Endodermal cell (in vitro differentiated cells): ENCODE data around the gene GCK. TPM values are rescaled to one million over a fixed set of nuclear protein-coding genes. Genes with fewer than 3 reads are reported as not detected.

Experiments used
- DNase-seq: peaks from one replicate; pipeline ENCODE4 v3.0.0-alpha.2; 2017
- H3K27ac ChIP-seq: 2 replicates; pipeline ENCODE4 v1.5.1; 2013; ENCODE audit warnings: mild to moderate bottlenecking, low read depth, low read length, moderate library complexity
- H3K27me3 ChIP-seq: 2 replicates; pipeline ENCODE4 v1.6.1; 2013; ENCODE audit warnings: mild to moderate bottlenecking, low read length, moderate library complexity; ENCODE audit not compliant: insufficient read depth, control insufficient read depth, poor library complexity, severe bottlenecking
- H3K36me3 ChIP-seq: 2 replicates; pipeline ENCODE4 v1.7.0; 2013; ENCODE audit warnings: mild to moderate bottlenecking, low read length, moderate library complexity; ENCODE audit not compliant: control insufficient read depth, insufficient read depth
- H3K4me1 ChIP-seq: one replicate; pipeline ENCODE4 v1.7.0; 2013; ENCODE audit warnings: low read length; ENCODE audit not compliant: control insufficient read depth, insufficient read depth
- H3K4me3 ChIP-seq: 2 replicates; pipeline ENCODE4 v1.5.1; 2013; ENCODE audit warnings: mild to moderate bottlenecking, low read length, moderate library complexity
- H3K9ac ChIP-seq: 2 replicates; pipeline ENCODE4 v1.6.1; 2013; ENCODE audit warnings: mild to moderate bottlenecking, low read length, moderate library complexity; ENCODE audit not compliant: poor library complexity, severe bottlenecking; ENCODE audit errors: extremely low read depth
- H3K9me3 ChIP-seq: 2 replicates; pipeline ENCODE4 v1.6.1; 2013; ENCODE audit warnings: mild to moderate bottlenecking, low read length, moderate library complexity; ENCODE audit not compliant: control insufficient read depth
- H3K27ac Mint-ChIP-seq: 2 replicates; pipeline ENCODE4 v1.8.0; 2020; ENCODE audit warnings: mixed read lengths
- H3K27me3 Mint-ChIP-seq: 2 replicates; pipeline ENCODE4 v1.8.0; 2021; ENCODE audit warnings: mild to moderate bottlenecking, mixed read lengths; ENCODE audit not compliant: insufficient read depth
- H3K36me3 Mint-ChIP-seq: 2 replicates; pipeline ENCODE4 v1.8.0; 2020; ENCODE audit warnings: low read depth, mixed read lengths
- H3K4me1 Mint-ChIP-seq: 2 replicates; pipeline ENCODE4 v1.8.0; 2020; ENCODE audit warnings: mixed read lengths
- H3K4me3 Mint-ChIP-seq: 2 replicates; pipeline ENCODE4 v1.8.0; 2020; ENCODE audit warnings: mild to moderate bottlenecking, moderate library complexity, mixed read lengths
- H3K9me3 Mint-ChIP-seq: 2 replicates; pipeline ENCODE4 v1.8.0; 2020; ENCODE audit warnings: mild to moderate bottlenecking, mixed read lengths
- CTCF ChIP-seq: fragments of 200-600 bp; sonication (generic); conservative IDR thresholded peaks from 2 replicates; pipeline ENCODE4 v1.5.0; 2021; ENCODE audit warnings: antibody characterized with exemption, mild to moderate bottlenecking
- WGBS, 2 experiments: methylation state at CpG; one replicate each; pipeline versions ENCODE4 v1.1.5 to v1.1.7; 2013; ENCODE audit warnings: missing lambda C conversion rate in 2 of 2, mixed read lengths in 1 of 2; ENCODE audit not compliant: insufficient coverage in 1 of 2, insufficient read length in 1 of 2; 5-methylcytosine and 5-hydroxymethylcytosine counted together
- total RNA-seq, 2 donors: library from RNA; stranded (reverse); fragmentation: NEBNext Ultra II Directional in 1 of 2; extraction: Animal tissue kit (Norgen Biotek cat#: 25700) in 1 of 2; gene quantifications; 2 replicates in 1 of 2; 3 replicates in 1 of 2; pipeline ENCODE4 v1.2.1, GENCODE V29; 2021

Gene GCK
- total RNA-seq, 2 donors from 2014 or later, result 0.29 to 0.48 TPM

GRCh38 chr7:44104860-44105771, 84.1 kb downstream of the GCK start:
- Mint-ChIP-seq H3K9me3 (no peaks in the 10 kb centered on the region), H3K4me1 (peaks cover 8% of the 10 kb centered on the region), H3K27ac (no peak overlapping the region), H3K27me3 (peaks cover 21% of the 10 kb centered on the region), H3K36me3 (peaks cover 6% of the 10 kb centered on the region), H3K4me3 (peak overlapping the region; percentile 66)
- Histone ChIP-seq H3K27ac (no peak overlapping the region), H3K36me3 (no peaks in the 10 kb centered on the region), H3K9ac (peak overlapping the region; percentile 53), H3K27me3 (peaks cover 5% of the 10 kb centered on the region), H3K9me3 (no peaks in the 10 kb centered on the region), H3K4me1 (no peaks in the 10 kb centered on the region), H3K4me3 (peak overlapping the region; percentile 70)
- DNase-seq, result peak; percentile 72
- WGBS, 2 experiments, result 28 to 31% methylated on average over 12 to 28 of the region's 28 CpGs
- no peak for TF ChIP-seq CTCF

- no peaks in the 10 kb centered on the region for H3K9me3 ChIP-seq
- peak within 1 kb of the TSS; percentile 53 for H3K9ac ChIP-seq
- DNase-seq, result peak; percentile 86
- peaks cover 8% of the 10 kb centered on the region for H3K4me1 Mint-ChIP-seq
- WGBS, 2 experiments, result 3 to 50% methylated on average over 2 to 70 of the region's 87 CpGs
- H3K27me3 Mint-ChIP-seq, result peaks cover 21% of the 10 kb centered on the region
- TF ChIP-seq CTCF, result peak; percentile 44
- H3K27ac Mint-ChIP-seq, result no peak within 1 kb of the TSS
- peak within 1 kb of the TSS; percentile 70 for H3K4me3 ChIP-seq
- H3K27me3 ChIP-seq, result peaks cover 5% of the 10 kb centered on the region
- no peak within 1 kb of the TSS for H3K27ac ChIP-seq
- no peaks in the 10 kb centered on the region for H3K36me3 ChIP-seq
- peak within 1 kb of the TSS; percentile 66 for H3K4me3 Mint-ChIP-seq
- H3K36me3 Mint-ChIP-seq, result no peaks in the 10 kb centered on the region
- H3K4me1 ChIP-seq, result no peaks in the 10 kb centered on the region
- H3K9me3 Mint-ChIP-seq, result no peaks in the 10 kb centered on the region
Measured at GRCh38 chr7:44103923-44104859, 85.0 kb downstream of the GCK start, which contains the start of gene AEBP1. AEBP1 (plus strand) TSS chr7:44104345; CDS start chr7:44104666, 321 bp downstream.

- WGBS, 2 experiments, result 64 to 72% methylated on average over 6 to 8 of the region's 8 CpGs
- H3K27me3 ChIP-seq, result peaks cover 5% of the 10 kb centered on the region
Measured at GRCh38 chr7:44103566-44103922, 85.7 kb downstream of the GCK start.

More at GRCh38 chr7:44103566-44103922, 85.7 kb downstream of the GCK start:
- Mint-ChIP-seq H3K36me3 (no peaks in the 10 kb centered on the region), H3K27ac (no peak overlapping the region), H3K4me1 (peaks cover 8% of the 10 kb centered on the region), H3K9me3 (no peaks in the 10 kb centered on the region), H3K27me3 (peaks cover 21% of the 10 kb centered on the region), H3K4me3 (peak overlapping the region; percentile 66)
- Histone ChIP-seq H3K27ac (no peak overlapping the region), H3K4me3 (no peak overlapping the region), H3K9ac (no peak overlapping the region), H3K36me3 (no peaks in the 10 kb centered on the region), H3K4me1 (no peaks in the 10 kb centered on the region), H3K9me3 (no peaks in the 10 kb centered on the region)
- no peak for TF ChIP-seq CTCF
- no peak for DNase-seq
